Ovary (tissue), 9 donors: Measurements from ENCODE around the gene PNMA6E. TPM values are rescaled to one million over a fixed set of nuclear protein-coding genes. Genes with fewer than 3 reads are reported as not detected.

Experiments used
- DNase-seq, 5 donors: peaks; one replicate each; pipeline ENCODE4 v3.0.0-alpha.2; 2019 to 2020
- H3K27ac ChIP-seq, 2 donors: fragments of 200-600 bp; one replicate each; pipeline versions ENCODE4 v1.5.1 to v1.8.0; 2019 to 2022
- H3K27me3 ChIP-seq: fragments of 200-600 bp; one replicate; pipeline ENCODE4 v1.8.0; 2022
- H3K36me3 ChIP-seq: fragments of 200-600 bp; sonication (generic); one replicate; pipeline ENCODE4 v1.5.1; 2019
- H3K4me1 ChIP-seq: one replicate; pipeline ENCODE4 v1.8.1; 2013; ENCODE audit warnings: mild to moderate bottlenecking, moderate library complexity; ENCODE audit not compliant: insufficient read depth
- H3K4me3 ChIP-seq: fragments of 200-600 bp; sonication (generic); one replicate; pipeline ENCODE4 v1.5.1; 2017
- H3K9me3 ChIP-seq, 2 donors: fragments of 200-600 bp in 1 of 2; sonication (generic) in 1 of 2; one replicate each; pipeline versions ENCODE4 v1.5.1 to v1.8.1; 2013 to 2019; ENCODE audit warnings: mild to moderate bottlenecking in 1 of 2, moderate library complexity in 1 of 2
- CTCF ChIP-seq, 3 donors: fragments of 450-650 bp in 2 of 3; fragments of 200-600 bp in 1 of 3; IDR thresholded peaks; one replicate each; pipeline versions ENCODE4 v1.5.1 to v1.8.0; 2016 to 2022; ENCODE audit warnings: antibody characterized with exemption in 3 of 3, mild to moderate bottlenecking in 1 of 3
- EP300 ChIP-seq: sonication (generic); formaldehyde crosslinking; IDR thresholded peaks from one replicate; pipeline ENCODE4 v1.6.1; 2017; ENCODE audit warnings: antibody characterized with exemption
- POLR2A ChIP-seq: fragments of 450-650 bp; IDR thresholded peaks from one replicate; pipeline ENCODE4 v1.6.1; 2017; ENCODE audit warnings: antibody characterized with exemption, mild to moderate bottlenecking, moderate library complexity
- WGBS, 3 donors: extraction: QIAGEN DNeasy Blood & Tissue Kit in 1 of 3; methylation state at CpG; one replicate each; pipeline versions ENCODE4 v1.1.5 to v1.1.7; 2013 to 2017; 5-methylcytosine and 5-hydroxymethylcytosine counted together
- intact Hi-C, 4 donors: fragments of 100-400 bp; cut with DNase I; formaldehyde crosslinking; loops; one replicate each; pipeline versions ENCODE4 v1.11.0 to v1.15.1; 2022 to 2023
- polyA plus RNA-seq, 2 donors: library from polyadenylated mRNA; stranded (reverse); fragments of 200-250 nt in 1 of 2; fragments of 350-450 nt in 1 of 2; fragmentation: Illumina TruSeq in 1 of 2; extraction: RNeasy Lipid Tissue Mini Kit (QIAGEN cat#74804) in 1 of 2; gene quantifications; one replicate each; pipeline ENCODE4 v1.2.3, GENCODE V29; 2013 to 2014
- total RNA-seq, 7 donors: library from RNA; depleted of rRNA in 2 of 7; stranded (reverse); fragments of >200 nt in 2 of 7; fragmentation: NEBNext Ultra II Directional in 3 of 7; extraction: Animal tissue kit (Norgen Biotek cat#: 25700) in 3 of 7; gene quantifications; one replicate each; pipeline versions ENCODE4 v1.1.0 to v1.2.4, GENCODE V29; 2016 to 2023
- donor health status: DM: no; HTN: no; CAD: no; lungs with moderate emphysema.
- donor health status: DM: no; HTN: no; CAD: no.
- donor health status: Bipolar disorder and iron deficiency.
- donor health status: DM: yes; HTN: yes; CAD: no.
- donor health status: DM: no; HTN: no; CAD: no.
- donor health status: DM: yes; HTN: yes; CAD: no.

PNMA6E gene
- total and polyA plus RNA-seq, 9 donors = 0.10 to 3.5 (median 2.5) TPM

GRCh38 chrX:153379508-153379907 lies 21.6 kb downstream of the PNMA6E start:
- intact Hi-C loops = no loop called here
- 76 to 82% (median 78%) methylated on average over 9 of the region's 9 CpGs for WGBS, 3 donors
- H3K27ac ChIP-seq = no peak overlapping the region
- no peak for TF ChIP-seq CTCF (IDR thresholded peaks at IDR 0.05)
- no peak for TF ChIP-seq POLR2A
- TF ChIP-seq EP300 = no peak
- H3K36me3 ChIP-seq = no peaks in the 10 kb centered on the region
- H3K9me3 ChIP-seq = no peaks in the 10 kb centered on the region
- no peak overlapping the region for H3K4me3 ChIP-seq
- no peaks in the 10 kb centered on the region for H3K27me3 ChIP-seq
- H3K4me1 ChIP-seq = peaks cover 3% of the 10 kb centered on the region
- peak in 1 of 5 donors; percentile 56 for DNase-seq

- intact Hi-C loops = no loop called here
- no peak for TF ChIP-seq CTCF (IDR thresholded peaks at IDR 0.05)
- TF ChIP-seq EP300 = no peak
- TF ChIP-seq POLR2A = no peak
- no peak overlapping the region for H3K27ac ChIP-seq
- WGBS, 3 donors = 92 to 97% (median 97%) methylated on average over 4 of the region's 4 CpGs
- DNase-seq = no peak
- no peaks in the 10 kb centered on the region for H3K9me3 ChIP-seq
- H3K4me1 ChIP-seq = peaks cover 5% of the 10 kb centered on the region
- no peaks in the 10 kb centered on the region for H3K27me3 ChIP-seq
- no peak overlapping the region for H3K4me3 ChIP-seq
- no peaks in the 10 kb centered on the region for H3K36me3 ChIP-seq
Measured at GRCh38 chrX:153378607-153379006, 22.5 kb downstream of the PNMA6E start.

- TF ChIP-seq POLR2A (no peak), EP300 (no peak)
- DNase-seq = no peak
- H3K4me1 ChIP-seq = peaks cover 5% of the 10 kb centered on the region
- H3K36me3 ChIP-seq = no peaks in the 10 kb centered on the region
- no peaks in the 10 kb centered on the region for H3K9me3 ChIP-seq
- intact Hi-C loops = no loop called here
- no peak overlapping the region for H3K4me3 ChIP-seq
- no peak overlapping the region for H3K27ac ChIP-seq
- no peaks in the 10 kb centered on the region for H3K27me3 ChIP-seq
- WGBS, 3 donors = 85 to 87% (median 87%) methylated on average over 3 of the region's 3 CpGs
Measured at GRCh38 chrX:153377727-153378126, 23.4 kb downstream of the PNMA6E start.

- Histone ChIP-seq H3K4me1 (peaks cover 8% of the 10 kb centered on the region), H3K36me3 (no peaks in the 10 kb centered on the region), H3K9me3 (no peaks in the 10 kb centered on the region), H3K4me3 (no peak overlapping the region), H3K27me3 (no peaks in the 10 kb centered on the region), H3K27ac (no peak overlapping the region)
- intact Hi-C loops = no loop called here
- 82 to 93% (median 87%) methylated on average over 5 of the region's 5 CpGs for WGBS, 3 donors
- TF ChIP-seq EP300 (no peak), CTCF (IDR thresholded peaks at IDR 0.05) (no peak), POLR2A (no peak)
- no peak for DNase-seq
Measured at GRCh38 chrX:153375571-153375970, 25.6 kb downstream of the PNMA6E start.

- no peaks in the 10 kb centered on the region for H3K27me3 ChIP-seq
- no peak overlapping the region for H3K4me3 ChIP-seq
- H3K4me1 ChIP-seq = peaks cover 13% of the 10 kb centered on the region
- intact Hi-C loops = no loop called here
- DNase-seq = no peak
- H3K36me3 ChIP-seq = no peaks in the 10 kb centered on the region
- WGBS, 3 donors = 57 to 71% (median 64%) methylated on average over 7 of the region's 7 CpGs
- H3K27ac ChIP-seq = peak overlapping the region in 1 of 2 donors; percentile 46
- no peaks in the 10 kb centered on the region for H3K9me3 ChIP-seq
- no peak for TF ChIP-seq POLR2A
- no peak for TF ChIP-seq CTCF (IDR thresholded peaks at IDR 0.05)
- no peak for TF ChIP-seq EP300
Measured at GRCh38 chrX:153374426-153374825, 26.7 kb downstream of the PNMA6E start.
